A673 (cell line): ENCODE data around the gene HTD2. TPM values are rescaled to one million over a fixed set of nuclear protein-coding genes. Genes with fewer than 3 reads are reported as not detected.

Experiments used
- BruUV-seq: library from RNA; stranded (reverse); fragments of 400-500 nt; replicated peaks from 2 replicates; lab custom pipeline; 2021; lab: Mats Ljungman, UMichigan
- CTCF ChIA-PET: fragments of 300-600 bp; sonication (Branson Sonifier 250); formaldehyde crosslinking; loops from one replicate; lab custom pipeline; 2022; ENCODE audit warnings: antibody characterized with exemption; lab: Charles Lee
- POLR2A ChIA-PET: fragments of 300-600 bp; sonication (Branson Sonifier 250); formaldehyde crosslinking; loops from one replicate; lab custom pipeline; 2022; ENCODE audit warnings: antibody characterized with exemption; ENCODE audit not compliant: low non-redundant PET; lab: Charles Lee
- DNase-seq: peaks from one replicate; pipeline ENCODE4 v3.0.0-alpha.2; 2015; ENCODE audit warnings: low spot score
- H3K27ac ChIP-seq: fragments of 200-600 bp; sonication (generic); 2 replicates; pipeline ENCODE4 v1.5.1; 2016; ENCODE audit warnings: mixed run types, low read depth, mild to moderate bottlenecking, mixed read lengths, antibody characterized with exemption, low read length; ENCODE audit not compliant: poor library complexity, severe bottlenecking
- H3K27me3 ChIP-seq: fragments of 200-600 bp; sonication (generic); replicated peaks from 2 replicates; pipeline ENCODE4 v1.6.1; 2017; ENCODE audit warnings: mixed run types, low read depth, mild to moderate bottlenecking, mixed read lengths, antibody characterized with exemption, low read length; ENCODE audit not compliant: insufficient read depth, poor library complexity
- H3K36me3 ChIP-seq: fragments of 200-600 bp; sonication (generic); 2 replicates; pipeline ENCODE4 v1.6.1; 2016; ENCODE audit warnings: mixed run types, mild to moderate bottlenecking, mixed read lengths, antibody characterized with exemption, low read length; ENCODE audit not compliant: insufficient read depth, poor library complexity, severe bottlenecking
- H3K4me1 ChIP-seq: fragments of 200-600 bp; sonication (generic); 2 replicates; pipeline ENCODE4 v1.6.1; 2017; ENCODE audit warnings: mixed run types, mild to moderate bottlenecking, mixed read lengths, antibody characterized with exemption, low read length; ENCODE audit not compliant: insufficient read depth, poor library complexity, severe bottlenecking
- H3K4me3 ChIP-seq: fragments of 200-600 bp; sonication (generic); 2 replicates; pipeline ENCODE4 v1.5.1; 2016; ENCODE audit warnings: low read depth, mixed run types, mild to moderate bottlenecking, mixed read lengths, low read length; ENCODE audit not compliant: poor library complexity, severe bottlenecking
- H3K9me3 ChIP-seq: fragments of 200-600 bp; sonication (generic); 2 replicates; pipeline ENCODE4 v1.6.1; 2016; ENCODE audit warnings: mixed run types, low read depth, mild to moderate bottlenecking, mixed read lengths, antibody characterized with exemption, low read length; ENCODE audit not compliant: poor library complexity, severe bottlenecking
- CTCF ChIP-seq: fragments of 300-800, 200-600 bp; sonication (generic); conservative IDR thresholded peaks from 2 replicates; pipeline ENCODE4 v1.5.1; 2017; ENCODE audit warnings: low read depth, mild to moderate bottlenecking, antibody characterized with exemption, low read length, moderate library complexity, mixed read lengths
- EZH2 ChIP-seq: fragments of 200-600 bp; sonication (generic); IDR thresholded peaks from 2 replicates; pipeline ENCODE4 v1.6.1; 2017; ENCODE audit warnings: borderline replicate concordance, low read depth, mild to moderate bottlenecking, mixed read lengths, antibody characterized with exemption, low read length; ENCODE audit not compliant: poor library complexity, severe bottlenecking
- intact Hi-C: fragments of 100-400 bp; cut with micrococcal nuclease; formaldehyde crosslinking; loops from one replicate; pipeline ENCODE4 v1.10.0; 2022; ENCODE audit not compliant: unreplicated experiment
- total RNA-seq: library from RNA; stranded (reverse); gene quantifications from 2 replicates; pipeline ENCODE4 v1.2.3, GENCODE V29; 2021

The HTD2 gene
- total RNA-seq, 1 experiment from 2014 or later: 9.0 TPM

GRCh38 chr3:58325525-58325992, 19.2 kb downstream of the HTD2 start:
- no peak overlapping the region for H3K27ac ChIP-seq
- no TSS peak for BruUV-seq
- no peaks in the 10 kb centered on the region for H3K36me3 ChIP-seq
- H3K4me1 ChIP-seq: no peaks in the 10 kb centered on the region
- ChIA-PET POLR2A (no interaction called here), CTCF (no interaction called here)
- H3K4me3 ChIP-seq: no peak overlapping the region
- intact Hi-C loops: no loop called here
- DNase-seq: no peak
- no peaks in the 10 kb centered on the region for H3K27me3 ChIP-seq
- TF ChIP-seq EZH2: no peak
- no peak for TF ChIP-seq CTCF
- no peaks in the 10 kb centered on the region for H3K9me3 ChIP-seq

GRCh38 chr3:58326267-58326900, 20.1 kb downstream of the HTD2 start:
- no TSS peak for BruUV-seq
- POLR2A ChIA-PET: no interaction called here
- intact Hi-C loops: no loop called here
- Histone ChIP-seq H3K27ac (no peak overlapping the region), H3K9me3 (no peaks in the 10 kb centered on the region), H3K36me3 (no peaks in the 10 kb centered on the region), H3K27me3 (no peaks in the 10 kb centered on the region), H3K4me1 (no peaks in the 10 kb centered on the region), H3K4me3 (no peak overlapping the region)
- no peak for DNase-seq
- CTCF ChIA-PET: no interaction called here
- TF ChIP-seq EZH2 (no peak), CTCF (no peak)

GRCh38 chr3:58329150-58329921, 23.0 kb downstream of the HTD2 start:
- no peak for DNase-seq
- H3K36me3 ChIP-seq: no peaks in the 10 kb centered on the region
- intact Hi-C loops: no loop called here
- no peak overlapping the region for H3K27ac ChIP-seq
- ChIA-PET CTCF (no interaction called here), POLR2A (no interaction called here)
- TF ChIP-seq CTCF (no peak), EZH2 (no peak)
- no peak overlapping the region for H3K4me3 ChIP-seq
- no peaks in the 10 kb centered on the region for H3K9me3 ChIP-seq
- H3K27me3 ChIP-seq: no peaks in the 10 kb centered on the region
- no TSS peak for BruUV-seq
- H3K4me1 ChIP-seq: peaks cover under 1% of the 10 kb centered on the region
